GM21447 (cell line): ENCODE data around the gene CTCFL.

Source experiments
- ATAC-seq: cut with Tn5 transposase; IDR thresholded peaks from one replicate; pipeline ENCODE4 v1.9.1; 2021; ENCODE audit not compliant: unreplicated experiment

CTCFL gene, protein sequence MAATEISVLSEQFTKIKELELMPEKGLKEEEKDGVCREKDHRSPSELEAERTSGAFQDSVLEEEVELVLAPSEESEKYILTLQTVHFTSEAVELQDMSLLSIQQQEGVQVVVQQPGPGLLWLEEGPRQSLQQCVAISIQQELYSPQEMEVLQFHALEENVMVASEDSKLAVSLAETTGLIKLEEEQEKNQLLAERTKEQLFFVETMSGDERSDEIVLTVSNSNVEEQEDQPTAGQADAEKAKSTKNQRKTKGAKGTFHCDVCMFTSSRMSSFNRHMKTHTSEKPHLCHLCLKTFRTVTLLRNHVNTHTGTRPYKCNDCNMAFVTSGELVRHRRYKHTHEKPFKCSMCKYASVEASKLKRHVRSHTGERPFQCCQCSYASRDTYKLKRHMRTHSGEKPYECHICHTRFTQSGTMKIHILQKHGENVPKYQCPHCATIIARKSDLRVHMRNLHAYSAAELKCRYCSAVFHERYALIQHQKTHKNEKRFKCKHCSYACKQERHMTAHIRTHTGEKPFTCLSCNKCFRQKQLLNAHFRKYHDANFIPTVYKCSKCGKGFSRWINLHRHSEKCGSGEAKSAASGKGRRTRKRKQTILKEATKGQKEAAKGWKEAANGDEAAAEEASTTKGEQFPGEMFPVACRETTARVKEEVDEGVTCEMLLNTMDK

DNA sequence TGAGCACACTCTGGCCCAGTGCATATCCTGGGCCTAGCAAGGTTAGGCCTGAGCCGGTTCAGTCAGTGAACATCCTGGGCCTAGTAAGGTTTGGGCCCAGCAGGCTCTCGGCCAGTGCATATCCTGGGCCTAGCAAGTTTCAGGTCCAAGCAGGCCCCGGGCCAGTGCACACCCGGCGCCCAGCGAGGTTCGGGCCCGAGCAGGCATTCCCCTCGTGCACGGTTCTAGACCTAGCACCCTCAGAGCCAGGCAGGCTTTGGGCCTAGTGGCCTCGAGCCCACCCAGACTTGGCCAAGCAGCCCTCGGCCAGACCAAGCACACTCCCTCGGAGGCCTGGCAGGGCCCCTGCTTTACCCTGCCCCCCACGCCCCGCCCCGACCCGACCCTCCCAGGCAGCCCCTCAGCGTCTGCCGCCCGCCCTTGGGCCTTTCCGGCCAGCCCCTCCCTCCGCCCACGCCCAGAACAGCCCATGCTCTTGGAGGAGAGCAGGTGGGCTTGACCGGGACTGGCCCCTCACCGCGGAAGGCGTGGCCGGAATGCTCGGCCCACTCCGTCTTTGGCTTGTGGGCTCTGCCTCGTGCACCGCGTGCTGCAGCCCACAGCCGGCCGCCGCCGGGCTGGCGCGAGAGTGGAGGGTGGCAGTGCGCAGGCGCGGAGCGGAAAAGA is at the start of gene CTCFL:
Gene CTCFL (minus strand): TSS at position 630 of the 666 bp plus-strand sequence. CDS start 935 bp downstream, outside the sequence.
- no peak for ATAC-seq

- ATAC-seq = no peak
Observed at GRCh38 chr20:57573894-57574293, 49.0 kb upstream of the CTCFL start.

- no peak for ATAC-seq
Observed at GRCh38 chr20:57573242-57573641, 48.3 kb upstream of the CTCFL start.

DNA sequence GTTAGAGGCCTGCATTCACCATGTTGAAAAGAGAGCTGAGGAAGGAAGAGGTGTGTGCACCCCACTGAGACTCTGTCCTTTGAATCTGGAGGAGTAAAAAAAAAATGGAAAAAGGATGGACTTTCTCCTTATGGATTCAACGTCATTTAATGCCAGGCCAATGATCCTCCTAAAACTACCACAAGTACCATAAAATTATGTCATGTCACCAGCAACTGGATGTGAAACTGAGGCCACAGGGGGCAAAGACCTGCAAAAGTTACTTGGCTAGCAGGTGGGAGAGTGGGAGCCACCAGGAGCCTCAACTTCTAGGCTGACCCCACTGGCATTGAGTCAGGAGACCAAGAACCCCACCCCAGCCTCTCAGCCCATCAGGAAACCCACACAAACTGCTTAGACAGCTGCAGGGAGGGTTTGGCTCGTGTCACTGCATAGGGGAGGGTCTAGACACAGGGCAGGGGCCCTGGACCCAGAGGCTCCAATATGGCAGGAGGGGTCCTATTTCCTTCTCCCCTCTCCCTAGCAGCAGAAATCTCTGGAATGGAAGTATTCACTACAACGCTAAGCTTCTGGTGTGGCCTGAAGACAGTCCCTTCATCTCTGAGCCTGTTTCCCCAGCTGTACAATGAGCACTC is 47.0 kb upstream of the CTCFL start:
- ATAC-seq = no peak

DNA sequence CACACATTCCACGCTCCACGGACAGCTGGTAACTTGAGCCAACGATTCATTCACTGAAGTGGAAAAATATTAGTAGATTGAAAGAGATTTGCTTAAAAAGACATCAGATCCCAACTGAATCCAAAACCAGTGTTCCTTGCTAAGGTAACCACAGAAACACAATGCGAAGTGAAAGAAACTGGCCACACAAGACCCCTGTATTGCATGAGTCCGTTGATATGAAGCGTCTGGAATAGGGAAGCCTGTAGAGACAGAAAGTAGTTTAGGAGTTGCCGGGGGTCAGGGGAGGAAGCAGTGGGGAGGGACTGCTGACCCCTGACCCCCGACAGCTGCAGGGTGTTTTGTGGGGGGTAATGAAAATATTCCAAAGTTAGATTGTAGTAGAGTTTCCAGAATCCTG is 46.0 kb upstream of the CTCFL start:
- ATAC-seq = no peak

DNA sequence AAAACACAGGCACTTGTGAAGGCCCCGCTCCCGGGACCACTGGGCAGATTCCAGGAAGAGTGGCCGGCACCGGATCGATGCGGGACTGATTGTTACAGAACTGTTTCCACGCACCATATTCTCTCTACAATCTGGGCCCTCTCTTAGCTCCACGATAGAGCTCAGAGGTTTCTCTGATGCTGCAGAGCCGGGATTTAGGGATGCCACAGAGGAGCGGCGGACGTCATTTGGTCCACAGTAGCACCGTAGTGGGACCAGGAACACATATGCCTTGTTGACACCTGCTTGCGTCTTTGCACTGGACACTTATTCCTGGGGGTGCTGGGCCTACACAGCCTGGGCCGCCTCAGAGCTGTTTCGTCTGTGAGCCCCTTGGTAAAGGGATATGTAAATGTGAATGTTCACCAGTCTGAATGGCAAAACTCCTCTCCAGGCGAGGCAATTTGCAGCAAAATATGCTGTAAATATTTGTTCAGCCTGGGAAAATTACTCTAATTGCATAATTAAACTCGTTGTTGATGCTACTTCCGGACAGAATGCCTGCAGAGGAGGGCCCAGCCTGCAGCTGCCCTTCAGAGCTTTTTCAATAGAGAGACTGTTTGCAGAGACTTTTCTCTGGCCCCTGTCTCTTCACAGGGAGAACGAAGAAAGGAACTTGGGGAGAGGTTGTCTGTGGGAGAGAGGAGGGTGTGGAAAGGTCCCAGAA is 45.4 kb upstream of the CTCFL start:
- no peak for ATAC-seq

DNA sequence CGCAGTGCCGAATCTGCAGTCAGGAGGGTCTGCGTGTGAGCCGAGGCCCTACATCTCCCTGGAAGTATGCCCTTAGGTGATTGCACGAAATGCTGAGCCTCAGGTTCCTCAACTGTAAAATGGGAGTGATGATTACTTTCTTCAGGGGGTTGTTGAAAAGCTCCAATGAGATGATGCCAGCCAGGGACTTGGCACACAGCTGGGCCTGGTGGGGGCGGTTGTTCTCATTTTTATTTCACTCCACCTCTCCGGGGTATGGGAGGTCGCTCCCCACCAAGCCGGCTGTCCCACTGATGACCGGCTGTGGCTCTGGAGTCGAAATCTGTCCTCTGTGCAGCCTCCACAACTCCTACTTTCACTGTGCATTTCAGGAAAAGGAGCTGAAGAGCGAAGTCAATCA is 44.0 kb upstream of the CTCFL start:
- no peak for ATAC-seq

DNA sequence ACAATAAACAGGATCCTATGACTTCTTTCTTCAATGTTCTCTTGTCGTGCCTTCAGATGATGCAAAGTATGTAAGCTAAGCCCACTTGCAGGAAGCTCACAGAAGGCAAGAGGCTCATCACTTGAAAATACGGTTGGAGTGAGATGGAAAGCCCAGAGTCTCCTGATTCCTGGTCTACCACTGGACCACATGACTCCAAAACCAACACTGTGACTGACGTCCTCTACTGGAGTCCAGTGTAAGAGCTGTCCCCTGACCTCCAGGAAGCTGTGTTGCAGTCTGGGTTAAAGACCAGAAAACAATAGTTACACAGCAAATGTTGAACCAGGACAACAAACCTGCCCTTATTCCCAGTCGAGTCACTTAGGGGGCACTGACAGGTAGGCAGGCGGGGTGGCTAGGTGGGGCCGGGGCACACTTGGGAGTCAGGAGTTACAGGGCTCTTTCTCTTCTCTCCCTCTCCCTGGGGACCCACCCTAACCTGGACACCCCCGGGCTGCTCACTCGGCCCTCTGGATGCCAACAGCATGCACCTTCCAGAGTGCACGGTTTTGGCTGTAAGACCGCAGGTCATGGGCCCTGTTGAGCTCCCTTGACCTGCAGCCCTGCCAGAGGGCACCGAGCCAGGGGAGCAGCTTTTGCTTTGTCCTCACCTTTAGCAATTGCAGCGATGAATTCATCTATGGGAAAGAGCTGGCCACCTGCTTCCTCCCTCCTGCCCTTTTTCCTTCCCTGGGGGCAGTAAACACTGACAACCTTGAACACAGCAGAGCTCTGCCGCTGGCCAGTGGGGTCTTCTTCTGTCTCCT is 43.4 kb upstream of the CTCFL start:
- ATAC-seq = no peak

DNA sequence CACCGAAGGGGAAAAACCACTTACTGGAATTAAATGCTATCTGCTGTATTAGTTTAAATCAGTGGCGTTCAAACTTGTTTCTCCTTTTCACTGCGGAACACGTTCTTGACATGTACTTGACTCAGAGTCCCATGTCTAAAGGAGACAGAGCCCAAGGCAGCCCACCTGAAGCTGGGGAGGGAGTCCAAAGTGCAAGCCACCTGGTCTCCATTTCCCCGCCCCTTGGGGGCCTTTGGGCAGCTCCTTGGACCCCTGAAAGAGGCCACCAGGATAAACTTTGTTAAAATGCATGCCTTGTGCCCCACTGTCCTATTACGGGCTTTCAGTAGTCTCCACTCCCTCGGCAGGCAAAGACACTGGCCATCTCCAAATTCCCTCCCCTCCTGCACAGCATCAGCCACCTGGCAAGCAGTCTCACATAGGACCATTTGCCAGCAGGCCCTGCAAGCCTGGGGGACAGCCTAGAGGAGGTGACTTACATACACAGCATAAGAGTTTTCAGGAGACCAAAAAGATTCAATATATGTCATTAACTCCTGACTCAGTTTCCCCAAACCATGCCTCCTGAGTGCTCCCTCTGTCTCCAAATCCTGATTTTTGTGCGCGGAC is 42.6 kb upstream of the CTCFL start:
- no peak for ATAC-seq

GRCh38 chr20:57566803-57567459 is 42.0 kb upstream of the CTCFL start:
- no peak for ATAC-seq

GRCh38 chr20:57566399-57566798 is 41.5 kb upstream of the CTCFL start:
- no peak for ATAC-seq

GRCh38 chr20:57564951-57565642 is 40.2 kb upstream of the CTCFL start:
- ATAC-seq = no peak

- ATAC-seq = no peak
Observed at GRCh38 chr20:57564180-57564802, 39.4 kb upstream of the CTCFL start.

GRCh38 chr20:57563522-57563921 is 38.6 kb upstream of the CTCFL start:
- ATAC-seq = no peak

DNA sequence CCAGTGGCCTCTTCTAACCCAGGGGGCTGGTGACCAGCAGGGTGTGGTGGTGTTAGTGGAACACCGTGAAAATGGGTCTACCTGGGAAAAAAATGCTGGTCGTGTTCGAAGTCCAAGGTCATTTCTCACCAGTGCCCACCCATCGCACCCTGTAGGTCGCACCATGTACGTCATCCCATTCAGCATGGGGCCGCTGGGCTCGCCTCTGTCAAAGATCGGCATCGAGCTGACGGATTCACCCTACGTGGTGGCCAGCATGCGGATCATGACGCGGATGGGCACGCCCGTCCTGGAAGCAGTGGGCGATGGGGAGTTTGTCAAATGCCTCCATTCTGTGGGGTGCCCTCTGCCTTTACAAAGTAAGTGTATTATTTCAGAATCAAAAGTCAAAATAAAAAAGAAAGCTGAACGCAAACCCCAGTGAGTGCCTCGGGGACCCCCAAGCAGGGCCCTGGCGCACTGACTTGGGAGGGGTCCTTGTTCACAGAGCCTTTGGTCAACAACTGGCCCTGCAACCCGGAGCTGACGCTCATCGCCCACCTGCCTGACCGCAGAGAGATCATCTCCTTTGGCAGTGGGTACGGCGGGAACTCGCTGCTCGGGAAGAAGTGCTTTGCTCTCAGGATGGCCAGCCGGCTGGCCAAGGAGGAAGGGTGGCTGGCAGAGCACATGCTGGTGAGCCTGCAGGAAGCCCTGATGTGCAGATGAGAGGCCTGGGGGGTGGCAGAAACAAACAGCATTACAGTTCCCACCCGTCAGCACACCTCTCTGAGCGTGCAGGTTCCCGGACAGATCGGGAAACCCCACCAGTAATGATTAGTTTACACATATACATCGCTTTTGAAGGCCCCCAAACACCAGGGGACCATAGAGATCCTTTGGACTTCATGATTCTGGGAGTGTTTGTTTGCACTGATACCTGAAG is 37.9 kb upstream of the CTCFL start:
- no peak for ATAC-seq

DNA sequence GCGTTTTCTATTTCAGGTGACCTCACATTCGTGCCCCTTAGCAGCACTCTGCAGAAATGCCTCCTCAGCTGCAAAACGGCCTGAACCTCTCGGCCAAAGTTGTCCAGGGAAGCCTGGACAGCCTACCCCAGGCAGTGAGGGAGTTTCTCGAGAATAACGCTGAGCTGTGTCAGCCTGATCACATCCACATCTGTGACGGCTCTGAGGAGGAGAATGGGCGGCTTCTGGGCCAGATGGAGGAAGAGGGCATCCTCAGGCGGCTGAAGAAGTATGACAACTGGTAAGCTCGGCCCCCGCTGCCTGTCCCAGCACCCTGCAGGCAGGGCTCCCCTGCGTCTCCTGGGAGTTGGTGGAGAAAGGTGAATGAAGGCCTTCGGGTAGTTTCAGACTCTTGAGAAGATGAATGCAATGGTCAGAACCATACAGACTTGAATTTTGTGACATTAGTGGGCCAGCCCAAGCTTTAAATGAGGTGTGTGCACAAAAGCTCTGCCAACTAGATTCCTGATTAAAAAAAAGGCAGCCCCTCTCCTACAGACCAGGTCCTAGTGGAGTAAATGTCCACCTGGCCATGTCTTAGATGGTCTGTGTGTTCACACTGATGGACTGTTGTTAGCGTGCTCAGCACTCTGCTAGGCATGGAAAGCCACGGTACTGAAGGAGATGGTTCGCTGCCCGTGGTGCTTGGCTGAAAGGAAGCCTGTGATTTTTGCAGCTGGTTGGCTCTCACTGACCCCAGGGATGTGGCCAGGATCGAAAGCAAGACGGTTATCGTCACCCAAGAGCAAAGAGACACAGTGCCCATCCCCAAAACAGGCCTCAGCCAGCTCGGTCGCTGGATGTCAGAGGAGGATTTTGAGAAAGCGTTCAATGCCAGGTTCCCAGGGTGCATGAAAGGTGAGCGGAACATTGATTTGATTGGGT is 36.7 kb upstream of the CTCFL start:
- no peak for ATAC-seq
